HG03520 (cell line): ENCODE results near the gene SLC2A2.

ENCODE experiments used
- ATAC-seq: cut with Tn5 transposase; IDR thresholded peaks from one replicate; pipeline ENCODE4 v1.9.1; 2021; ENCODE audit warnings: mild to moderate bottlenecking, moderate library complexity; ENCODE audit not compliant: unreplicated experiment

SLC2A2 gene

DNA sequence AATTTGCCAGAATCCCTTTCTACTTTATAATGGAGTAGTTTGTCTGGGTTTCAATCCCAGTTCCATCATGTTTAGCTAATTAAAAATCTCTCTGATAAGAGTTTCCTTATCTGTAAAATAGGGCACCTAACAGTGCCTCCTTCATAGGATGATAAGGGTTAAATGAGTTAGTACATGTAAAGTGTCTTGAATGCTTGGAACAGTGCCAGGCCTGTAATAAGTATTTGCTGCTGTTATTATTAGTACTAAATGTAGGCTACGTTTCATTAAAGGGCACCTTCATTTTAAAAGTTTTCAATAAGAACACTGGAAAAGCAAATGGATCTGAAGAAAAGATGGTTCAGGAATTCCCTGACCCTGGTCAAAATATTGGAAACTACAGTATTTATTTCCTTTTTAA is 11.8 kb upstream of the SLC2A2 start:
- ATAC-seq: no peak

- ATAC-seq: no peak
Observed at GRCh38 chr3:171028779-171029232, 2.3 kb upstream of the SLC2A2 start.

DNA sequence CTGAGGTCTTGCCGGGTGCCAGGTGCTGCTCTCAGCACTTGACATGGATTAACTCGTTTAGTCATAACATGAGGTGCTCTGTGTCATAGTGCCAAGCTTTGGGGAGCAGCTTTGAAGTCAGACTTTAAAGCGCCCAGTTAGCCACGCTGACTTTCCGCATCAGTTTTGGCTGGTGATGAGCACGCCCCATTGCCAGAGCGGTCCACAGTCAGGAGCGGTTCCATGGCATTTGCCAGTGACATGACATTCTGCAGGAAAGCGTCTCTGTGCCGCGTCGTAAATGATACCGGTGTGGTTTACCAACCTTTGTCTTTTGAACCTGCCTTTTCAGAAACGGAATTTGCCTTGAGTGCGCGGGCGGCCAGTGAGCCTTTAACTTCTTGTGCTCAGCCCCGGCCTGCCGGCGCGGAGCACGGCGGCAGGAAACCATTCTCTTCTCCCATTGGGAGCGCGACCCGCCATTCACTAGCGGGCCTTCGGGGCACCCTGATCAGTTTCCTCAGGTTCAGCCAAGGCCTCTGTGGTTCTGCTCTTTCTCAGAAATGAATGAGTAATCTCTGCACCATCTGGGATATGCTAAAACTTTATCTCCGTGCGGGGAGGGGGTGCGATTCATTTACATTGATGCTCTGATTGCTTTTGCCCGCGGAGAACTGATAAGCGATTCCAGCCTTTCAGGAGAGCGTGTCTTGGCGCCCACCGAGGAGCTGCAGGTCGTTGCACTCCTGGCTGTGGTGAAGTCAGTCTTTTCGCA is 1.7 kb upstream of the SLC2A2 start:
- no peak for ATAC-seq

DNA sequence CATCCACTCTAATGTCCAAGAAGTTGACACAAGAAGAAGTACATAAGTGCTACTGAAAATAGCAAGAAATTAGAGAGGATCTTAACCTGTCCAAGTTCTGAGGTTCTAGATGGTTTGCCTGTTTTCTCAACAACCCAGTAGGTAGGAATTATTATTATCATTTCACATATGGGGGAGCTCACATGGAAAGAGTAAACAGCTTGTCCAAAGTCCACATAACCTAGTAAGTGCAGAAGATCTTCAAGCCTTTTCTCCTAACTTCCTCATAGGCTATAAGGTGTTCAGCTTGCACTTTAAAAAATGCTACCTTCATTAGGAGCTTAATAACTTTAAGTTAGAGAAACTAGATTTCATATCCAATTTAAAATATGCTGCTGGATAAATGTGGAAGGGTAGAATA is 3.0 kb downstream of the SLC2A2 start:
- no peak for ATAC-seq

- no peak for ATAC-seq
Observed at GRCh38 chr3:171021377-171021776, 5.1 kb downstream of the SLC2A2 start.

- ATAC-seq: no peak
Observed at GRCh38 chr3:171018156-171018935, 8.2 kb downstream of the SLC2A2 start.

GRCh38 chr3:171013822-171014748 is 12.4 kb downstream of the SLC2A2 start:
- no peak for ATAC-seq

DNA sequence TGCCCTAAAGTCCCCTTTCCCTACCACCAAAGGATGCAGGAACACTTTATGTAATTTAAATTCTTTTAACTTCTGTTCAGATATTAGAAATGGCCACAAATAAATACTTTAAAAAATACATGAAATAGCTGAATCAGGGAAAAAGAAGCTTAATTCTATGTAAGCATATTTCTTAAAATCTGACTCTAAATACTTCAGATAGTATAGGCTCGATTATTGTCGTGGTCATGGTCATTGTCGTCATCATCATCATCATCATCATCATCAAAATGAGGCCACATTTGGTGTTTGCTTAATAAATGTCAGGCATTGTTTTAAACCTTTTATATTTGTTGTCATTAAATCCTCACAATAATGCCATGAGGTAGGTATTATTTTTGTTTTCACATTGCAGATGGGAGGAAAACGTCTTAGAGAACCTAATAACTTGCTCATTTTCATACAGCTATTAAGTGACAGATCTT is 14.6 kb downstream of the SLC2A2 start:
- ATAC-seq: no peak

GRCh38 chr3:171011109-171011872 is 15.2 kb downstream of the SLC2A2 start:
- no peak for ATAC-seq

DNA sequence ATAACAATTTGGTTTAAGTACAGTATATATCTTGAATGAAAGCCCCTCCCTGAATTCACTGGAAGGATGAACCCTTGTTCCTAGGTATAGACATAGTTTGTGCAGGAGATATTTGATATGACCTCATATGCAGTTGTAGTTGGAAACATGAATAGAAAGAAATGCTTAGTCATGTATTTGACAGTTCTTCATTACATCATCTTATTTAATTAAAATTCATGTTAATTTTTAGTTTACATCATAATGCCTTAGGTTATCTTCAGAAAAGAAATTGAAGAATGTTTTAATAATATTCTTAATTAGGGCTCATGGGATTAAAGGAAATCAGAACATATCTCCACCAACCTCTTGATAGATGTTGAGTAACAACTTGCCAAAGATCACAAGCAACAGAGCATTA is 19.2 kb downstream of the SLC2A2 start:
- ATAC-seq: no peak

GRCh38 chr3:171005648-171006047 is 20.9 kb downstream of the SLC2A2 start:
- ATAC-seq: no peak

DNA sequence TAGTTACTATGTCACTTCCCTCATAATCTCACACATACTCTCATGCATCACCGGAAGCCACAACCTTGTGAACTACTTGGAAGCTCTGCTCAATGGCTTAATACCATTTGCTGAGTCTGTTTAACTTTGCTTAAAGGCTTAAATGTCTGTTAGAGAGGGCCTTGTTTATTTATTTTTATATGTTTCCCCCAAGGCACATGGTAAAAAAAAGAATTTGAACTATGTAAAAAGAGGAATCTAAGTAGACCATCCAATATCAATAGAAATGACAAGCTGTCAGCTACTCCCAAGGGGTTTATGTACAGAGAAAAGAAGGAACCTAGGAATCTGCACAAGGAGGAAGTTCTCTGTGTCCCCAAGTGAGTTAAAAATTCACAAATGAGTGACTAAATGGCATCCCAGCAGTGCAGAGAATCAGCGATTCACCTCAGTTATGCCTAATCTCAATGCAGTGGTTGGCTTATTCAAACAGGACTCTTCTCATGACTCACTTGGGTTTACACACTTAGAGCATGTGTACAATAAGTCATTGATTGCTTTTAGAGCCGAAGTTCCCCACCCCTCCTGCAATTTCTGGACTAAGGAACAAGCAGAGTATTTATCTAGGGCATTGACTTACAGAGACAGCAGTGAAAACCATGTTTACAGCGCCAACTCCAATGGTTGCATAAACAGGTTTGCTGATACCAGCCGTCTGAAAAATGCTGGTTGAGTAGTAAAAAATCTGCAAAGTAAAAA is 24.4 kb downstream of the SLC2A2 start:
- no peak for ATAC-seq

- ATAC-seq: no peak
Observed at GRCh38 chr3:171001250-171001893, 25.1 kb downstream of the SLC2A2 start.

- ATAC-seq: no peak
Observed at GRCh38 chr3:171000281-171000680, 26.2 kb downstream of the SLC2A2 start.

- ATAC-seq: no peak
Observed at GRCh38 chr3:170999737-171000242, 26.7 kb downstream of the SLC2A2 start.

DNA sequence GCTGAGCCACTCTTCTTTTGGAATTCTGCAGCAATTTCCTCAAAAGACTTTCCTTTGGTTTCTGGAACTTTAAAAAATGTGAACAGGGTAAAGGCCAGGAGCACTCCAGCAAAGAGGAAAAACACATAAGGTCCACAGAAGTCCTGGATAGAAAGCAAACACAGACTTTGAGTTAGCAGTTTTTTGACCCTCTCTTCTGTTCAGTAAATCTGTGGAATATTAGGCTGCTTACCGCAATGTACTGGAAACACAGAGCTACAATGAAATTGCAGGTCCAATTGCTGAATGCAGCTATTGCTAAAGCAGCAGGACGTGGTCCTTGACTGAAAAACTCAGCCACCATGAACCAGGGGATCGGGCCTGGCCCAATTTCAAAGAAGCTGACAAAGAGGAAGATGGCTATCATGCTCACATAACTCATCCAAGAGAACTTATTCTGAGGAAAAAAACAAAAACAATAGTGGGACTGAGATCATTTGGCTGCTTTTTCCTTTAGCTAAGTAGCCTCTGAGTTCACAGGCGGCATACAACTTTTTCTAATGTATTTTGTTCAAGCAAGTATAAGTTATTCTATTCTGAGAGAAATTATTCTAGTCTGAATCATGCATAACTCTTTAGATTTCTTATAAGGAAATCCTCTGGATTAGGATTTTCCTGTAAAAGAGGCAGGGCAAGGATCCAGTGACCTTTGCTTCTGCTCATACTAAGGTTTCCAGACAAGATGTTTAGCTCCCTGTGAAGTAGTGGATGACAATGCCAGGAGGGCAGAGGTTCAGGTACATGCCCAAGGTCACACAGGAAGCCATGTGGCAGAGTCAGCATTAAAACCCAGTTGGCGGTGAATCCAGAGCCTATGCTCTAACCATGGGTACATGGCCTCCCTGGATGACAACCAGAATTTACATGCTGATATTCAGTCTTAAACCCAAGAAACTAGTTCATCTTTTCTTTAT is 28.3 kb downstream of the SLC2A2 start:
- no peak for ATAC-seq

DNA sequence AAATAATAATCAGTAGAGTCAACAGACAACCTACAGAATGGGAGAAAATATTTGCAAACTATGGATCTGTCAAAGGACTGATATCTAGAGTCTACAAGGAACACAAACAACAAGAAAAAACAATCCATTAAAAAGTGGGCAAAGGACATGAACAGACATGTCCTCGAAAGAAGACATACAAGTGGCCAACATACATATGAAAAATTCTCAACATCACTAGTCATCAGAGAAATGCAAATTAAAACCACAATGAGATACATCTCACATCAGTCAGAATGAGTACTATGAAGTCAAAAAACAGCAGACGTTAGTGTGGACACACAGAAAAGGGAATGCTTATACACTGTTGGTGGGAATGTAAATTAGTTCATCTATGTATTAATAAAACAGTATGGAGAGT is 33.7 kb downstream of the SLC2A2 start:
- ATAC-seq: no peak

GRCh38 chr3:170991664-170992063 is 34.9 kb downstream of the SLC2A2 start:
- ATAC-seq: no peak
